ENCODE data around the gene FGF1.

FGF1 gene

DNA sequence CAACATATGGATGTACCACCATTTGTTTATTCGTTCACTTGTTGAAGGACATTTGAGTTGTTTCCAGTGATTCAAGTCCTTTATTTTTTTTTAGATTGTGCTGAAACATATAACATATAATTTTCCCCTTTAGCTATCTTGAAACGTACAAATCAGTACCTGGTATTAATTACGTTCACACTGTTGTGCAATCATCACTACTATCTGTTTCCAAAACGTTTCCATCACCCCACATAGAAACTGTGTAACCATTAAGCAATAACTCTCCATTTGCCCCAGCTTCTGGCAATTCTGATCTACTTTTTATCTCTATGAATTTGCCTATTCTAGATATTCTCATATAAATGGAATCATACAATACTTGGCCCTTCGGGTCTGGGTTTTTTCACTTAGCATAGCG is 116.0 kb downstream of the FGF1 start:
- H2AFZ ChIP-seq (ENCODE audit: low read depth) = no peak overlapping the region
- H3K27me3 ChIP-seq (ENCODE audit: insufficient read depth, low read depth) = no peaks in the 10 kb centered on the region
- TF ChIP-seq, protein P1, sequence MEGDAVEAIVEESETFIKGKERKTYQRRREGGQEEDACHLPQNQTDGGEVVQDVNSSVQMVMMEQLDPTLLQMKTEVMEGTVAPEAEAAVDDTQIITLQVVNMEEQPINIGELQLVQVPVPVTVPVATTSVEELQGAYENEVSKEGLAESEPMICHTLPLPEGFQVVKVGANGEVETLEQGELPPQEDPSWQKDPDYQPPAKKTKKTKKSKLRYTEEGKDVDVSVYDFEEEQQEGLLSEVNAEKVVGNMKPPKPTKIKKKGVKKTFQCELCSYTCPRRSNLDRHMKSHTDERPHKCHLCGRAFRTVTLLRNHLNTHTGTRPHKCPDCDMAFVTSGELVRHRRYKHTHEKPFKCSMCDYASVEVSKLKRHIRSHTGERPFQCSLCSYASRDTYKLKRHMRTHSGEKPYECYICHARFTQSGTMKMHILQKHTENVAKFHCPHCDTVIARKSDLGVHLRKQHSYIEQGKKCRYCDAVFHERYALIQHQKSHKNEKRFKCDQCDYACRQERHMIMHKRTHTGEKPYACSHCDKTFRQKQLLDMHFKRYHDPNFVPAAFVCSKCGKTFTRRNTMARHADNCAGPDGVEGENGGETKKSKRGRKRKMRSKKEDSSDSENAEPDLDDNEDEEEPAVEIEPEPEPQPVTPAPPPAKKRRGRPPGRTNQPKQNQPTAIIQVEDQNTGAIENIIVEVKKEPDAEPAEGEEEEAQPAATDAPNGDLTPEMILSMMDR (conservative IDR thresholded peaks at IDR 0.05; ENCODE audit: low read depth, low read length) = no peak
- H3K9ac ChIP-seq = no peak overlapping the region
- no peaks in the 10 kb centered on the region for H3K36me3 ChIP-seq (ENCODE audit: insufficient read depth)
- no peak overlapping the region for H3K4me3 ChIP-seq (IDR thresholded peaks at IDR 0.05; ENCODE audit: insufficient read depth, low read depth, low read length)
- no peaks in the 10 kb centered on the region for H3K4me1 ChIP-seq (ENCODE audit: low read depth, poor library complexity, severe bottlenecking)
- no peaks in the 10 kb centered on the region for H4K20me1 ChIP-seq (ENCODE audit: insufficient read depth)
- H3K27ac ChIP-seq = no peak overlapping the region
- H3K4me2 ChIP-seq = no peak overlapping the region
- H3K79me2 ChIP-seq (ENCODE audit: insufficient read depth, low read depth) = no peaks in the 10 kb centered on the region

GRCh38 chr5:142568996-142569335 is 116.9 kb downstream of the FGF1 start:
- Histone ChIP-seq H3K9ac (no peak overlapping the region), H3K4me1 (ENCODE audit: low read depth, poor library complexity, severe bottlenecking) (no peaks in the 10 kb centered on the region), H3K4me3 (IDR thresholded peaks at IDR 0.05; ENCODE audit: insufficient read depth, low read depth, low read length) (no peak overlapping the region), H3K4me2 (no peak overlapping the region), H4K20me1 (ENCODE audit: insufficient read depth) (no peaks in the 10 kb centered on the region), H2AFZ (ENCODE audit: low read depth) (no peak overlapping the region), H3K79me2 (ENCODE audit: insufficient read depth, low read depth) (no peaks in the 10 kb centered on the region), H3K27me3 (ENCODE audit: insufficient read depth, low read depth) (no peaks in the 10 kb centered on the region), H3K27ac (no peak overlapping the region), H3K36me3 (ENCODE audit: insufficient read depth) (no peaks in the 10 kb centered on the region)
- TF ChIP-seq, protein P1 (conservative IDR thresholded peaks at IDR 0.05; ENCODE audit: low read depth, low read length) = no peak

DNA sequence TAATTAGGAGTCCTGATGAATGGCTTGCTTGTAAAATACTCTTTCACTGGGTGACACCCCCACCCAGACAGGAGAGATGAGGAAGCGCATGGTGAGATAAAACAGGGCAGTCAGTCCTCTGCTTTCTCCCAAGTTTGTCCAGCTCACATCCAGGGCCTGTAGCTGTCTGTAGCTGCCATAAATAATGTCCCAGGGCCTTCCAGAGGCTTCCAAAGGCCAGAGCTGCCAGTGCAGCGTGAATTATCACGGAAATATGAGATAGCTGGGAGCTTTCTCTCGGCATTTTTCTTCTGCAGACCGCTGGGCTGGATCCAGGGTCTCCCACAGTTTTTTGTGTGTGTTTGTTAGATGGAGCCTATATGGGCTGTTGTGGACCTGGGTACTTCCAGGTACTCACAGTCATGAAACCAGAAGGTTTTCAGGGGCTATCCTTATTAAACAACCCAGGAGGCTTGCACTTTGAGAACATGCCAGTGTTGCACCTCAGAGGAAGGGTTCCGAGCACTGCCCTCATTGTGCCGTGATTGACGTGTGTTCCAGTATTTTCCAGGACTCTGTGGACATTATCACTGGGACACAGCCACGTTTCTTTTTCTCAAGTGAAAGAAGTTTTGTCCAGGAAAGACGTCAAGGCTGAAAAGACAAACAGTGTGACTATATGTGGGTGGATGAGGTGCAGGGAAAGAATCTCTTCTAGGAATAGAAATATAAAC is 117.5 kb downstream of the FGF1 start:
- Histone ChIP-seq H3K9ac (no peak overlapping the region), H3K36me3 (ENCODE audit: insufficient read depth) (no peaks in the 10 kb centered on the region), H4K20me1 (ENCODE audit: insufficient read depth) (no peaks in the 10 kb centered on the region), H3K27ac (no peak overlapping the region), H3K4me1 (ENCODE audit: low read depth, poor library complexity, severe bottlenecking) (no peaks in the 10 kb centered on the region), H3K4me2 (no peak overlapping the region), H2AFZ (ENCODE audit: low read depth) (no peak overlapping the region), H3K79me2 (ENCODE audit: insufficient read depth, low read depth) (no peaks in the 10 kb centered on the region), H3K4me3 (IDR thresholded peaks at IDR 0.05; ENCODE audit: insufficient read depth, low read depth, low read length) (no peak overlapping the region), H3K27me3 (ENCODE audit: insufficient read depth, low read depth) (no peaks in the 10 kb centered on the region)
- TF ChIP-seq, protein P1 (conservative IDR thresholded peaks at IDR 0.05; ENCODE audit: low read depth, low read length) = no peak

DNA sequence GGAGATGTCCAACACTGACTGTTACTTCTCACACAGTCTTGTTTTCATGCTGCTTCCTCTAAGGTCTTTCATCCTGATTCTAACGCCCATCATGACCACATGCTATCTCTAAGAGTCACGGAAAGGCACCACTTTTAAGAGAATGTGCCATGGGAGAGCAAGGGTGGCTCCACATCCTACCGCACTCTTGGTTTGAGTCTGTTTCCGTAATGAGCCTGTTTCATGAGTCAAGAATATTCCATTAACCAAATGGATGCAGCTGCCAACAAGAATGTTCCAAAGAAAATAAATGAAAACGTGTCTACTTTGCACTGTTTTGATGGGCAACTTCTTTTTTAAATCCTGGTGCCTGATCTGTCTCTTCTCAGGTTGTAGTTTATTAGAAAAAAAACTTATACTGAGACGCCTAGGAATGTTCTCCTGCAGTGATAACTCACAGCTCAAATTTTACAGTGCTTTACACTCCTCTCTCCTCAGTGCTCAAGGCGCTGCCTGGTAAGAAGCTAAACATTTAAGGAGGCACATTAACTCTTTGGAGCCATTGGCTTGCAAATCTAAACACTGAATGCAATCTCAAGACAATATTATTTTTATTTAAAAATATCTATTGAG is 124.3 kb downstream of the FGF1 start:
- Histone ChIP-seq H3K27me3 (ENCODE audit: insufficient read depth, low read depth) (no peaks in the 10 kb centered on the region), H3K27ac (no peak overlapping the region), H3K9ac (no peak overlapping the region), H2AFZ (ENCODE audit: low read depth) (no peak overlapping the region), H3K79me2 (ENCODE audit: insufficient read depth, low read depth) (no peaks in the 10 kb centered on the region), H4K20me1 (ENCODE audit: insufficient read depth) (no peaks in the 10 kb centered on the region), H3K36me3 (ENCODE audit: insufficient read depth) (no peaks in the 10 kb centered on the region), H3K4me3 (IDR thresholded peaks at IDR 0.05; ENCODE audit: insufficient read depth, low read depth, low read length) (no peak overlapping the region), H3K4me2 (no peak overlapping the region), H3K4me1 (ENCODE audit: low read depth, poor library complexity, severe bottlenecking) (no peaks in the 10 kb centered on the region)
- TF ChIP-seq, protein P1 (conservative IDR thresholded peaks at IDR 0.05; ENCODE audit: low read depth, low read length) = no peak

Measured in KMS-11 (cell line).